ENCODE measurements around the gene LYPD3.

Gene LYPD3

DNA sequence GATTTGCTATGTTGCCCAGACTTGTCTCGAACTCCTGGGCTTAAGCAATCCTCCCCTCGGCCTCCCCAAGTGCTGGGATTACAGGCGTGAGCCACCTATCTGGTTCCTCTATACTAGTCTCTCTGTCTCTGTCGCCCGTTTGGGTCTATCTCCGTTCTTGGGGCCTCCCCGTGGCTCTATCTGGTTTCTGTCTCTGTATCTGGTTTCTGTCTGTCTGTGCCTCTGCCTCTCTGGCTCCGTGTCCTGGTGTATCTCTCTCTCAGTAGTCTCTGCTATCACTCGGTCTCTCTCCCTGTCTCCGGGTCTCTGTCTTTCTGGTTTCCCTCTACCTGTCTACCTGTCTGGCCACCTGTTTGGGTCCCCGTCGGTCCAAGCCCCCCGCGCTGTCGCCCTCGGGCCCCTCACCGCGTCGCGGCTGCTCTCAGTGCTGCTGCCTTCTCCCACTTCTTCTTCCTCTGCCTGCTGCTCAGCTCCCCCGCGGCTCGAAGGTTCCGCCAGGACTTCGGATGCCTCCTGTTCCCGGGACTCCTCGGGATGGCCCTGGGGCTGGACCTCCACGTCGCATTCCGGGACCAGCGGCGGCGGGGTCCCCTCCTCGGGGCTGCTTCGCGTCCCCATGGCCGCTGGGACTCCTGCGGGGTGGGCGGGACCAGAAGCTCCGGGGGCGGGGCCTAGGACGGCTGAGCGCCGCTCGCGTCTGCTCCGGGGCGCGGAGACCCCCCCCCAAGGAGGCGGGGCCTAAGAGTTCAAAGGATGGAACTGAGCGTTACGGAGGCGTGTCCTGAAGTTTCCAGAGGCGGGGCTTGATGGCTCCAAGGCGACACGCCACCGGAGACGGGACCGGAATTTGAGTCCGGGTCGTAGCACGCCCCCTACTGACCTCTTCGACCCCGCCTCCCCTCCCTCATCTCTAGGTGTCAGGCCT is 38.4 kb upstream of the LYPD3 start:
- peaks cover 11% of the 10 kb centered on the region for H3K4me1 ChIP-seq (ENCODE audit: control insufficient read depth, insufficient read depth, low read length, poor library complexity, severe bottlenecking)
- H3K4me3 ChIP-seq (ENCODE audit: insufficient read depth, low read depth, low read length, poor library complexity, severe bottlenecking) = peak overlapping the region; percentile 91
- no peaks in the 10 kb centered on the region for H3K27me3 ChIP-seq (replicated peaks; ENCODE audit: control insufficient read depth, insufficient read depth, low read length, poor library complexity, severe bottlenecking)
- no peaks in the 10 kb centered on the region for H3K9me3 ChIP-seq (ENCODE audit: control insufficient read depth, low read length)
- peak overlapping the region; percentile 85 for H3K27ac ChIP-seq (ENCODE audit: insufficient read depth, low read length, poor library complexity, severe bottlenecking)
- peak; percentile 98 for DNase-seq
- H3K36me3 ChIP-seq (ENCODE audit: control insufficient read depth, insufficient read depth, low read length) = peaks cover 5% of the 10 kb centered on the region

- peaks cover 7% of the 10 kb centered on the region for H3K36me3 ChIP-seq (ENCODE audit: control insufficient read depth, insufficient read depth, low read length)
- no peak for DNase-seq
- H3K4me3 ChIP-seq (ENCODE audit: insufficient read depth, low read depth, low read length, poor library complexity, severe bottlenecking) = no peak overlapping the region
- no peaks in the 10 kb centered on the region for H3K9me3 ChIP-seq (ENCODE audit: control insufficient read depth, low read length)
- H3K4me1 ChIP-seq (ENCODE audit: control insufficient read depth, insufficient read depth, low read length, poor library complexity, severe bottlenecking) = peaks cover 11% of the 10 kb centered on the region
- no peaks in the 10 kb centered on the region for H3K27me3 ChIP-seq (replicated peaks; ENCODE audit: control insufficient read depth, insufficient read depth, low read length, poor library complexity, severe bottlenecking)
- no peak overlapping the region for H3K27ac ChIP-seq (ENCODE audit: insufficient read depth, low read length, poor library complexity, severe bottlenecking)
Observed at GRCh38 chr19:43502419-43502976, 37.1 kb upstream of the LYPD3 start.

DNA sequence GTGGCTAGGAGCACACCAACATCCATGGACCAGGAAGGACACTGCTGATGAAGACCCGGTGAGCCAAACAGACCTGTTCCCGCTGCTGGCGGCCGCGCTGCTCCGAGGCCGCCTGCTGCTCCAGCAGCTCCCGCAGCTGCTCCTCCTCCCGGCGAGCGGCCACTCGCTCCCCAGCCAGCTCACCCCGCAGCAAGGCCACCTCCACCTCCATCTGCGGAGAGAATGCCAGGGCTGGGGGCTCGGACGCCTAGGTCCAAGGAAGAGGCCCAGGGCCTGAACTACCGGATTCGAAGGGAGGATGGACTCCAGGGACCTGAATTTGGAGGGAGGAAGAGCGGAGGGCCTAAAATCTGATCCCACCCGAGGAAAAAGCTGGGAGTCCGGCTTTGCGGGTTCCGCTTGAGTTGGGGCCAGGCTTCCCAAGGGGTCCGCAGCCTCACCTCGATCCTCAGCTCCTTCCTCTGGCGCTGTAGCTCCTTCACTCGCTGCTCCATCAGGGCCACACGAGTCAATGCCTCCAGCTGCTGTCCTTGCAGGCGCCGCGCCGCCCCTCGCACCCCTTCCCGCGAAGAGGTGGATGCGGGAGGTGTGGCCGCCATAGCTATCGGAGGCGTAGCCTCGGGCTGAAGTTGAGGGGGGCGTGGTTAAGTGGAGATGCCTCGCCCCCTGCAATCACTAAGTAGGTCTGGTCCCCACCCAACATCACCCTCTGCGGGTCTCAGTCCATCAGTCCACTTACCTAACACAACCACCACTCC is 36.4 kb upstream of the LYPD3 start:
- peaks cover 11% of the 10 kb centered on the region for H3K4me1 ChIP-seq (ENCODE audit: control insufficient read depth, insufficient read depth, low read length, poor library complexity, severe bottlenecking)
- no peak overlapping the region for H3K27ac ChIP-seq (ENCODE audit: insufficient read depth, low read length, poor library complexity, severe bottlenecking)
- no peaks in the 10 kb centered on the region for H3K27me3 ChIP-seq (replicated peaks; ENCODE audit: control insufficient read depth, insufficient read depth, low read length, poor library complexity, severe bottlenecking)
- H3K4me3 ChIP-seq (ENCODE audit: insufficient read depth, low read depth, low read length, poor library complexity, severe bottlenecking) = no peak overlapping the region
- H3K36me3 ChIP-seq (ENCODE audit: control insufficient read depth, insufficient read depth, low read length) = peaks cover 11% of the 10 kb centered on the region
- no peaks in the 10 kb centered on the region for H3K9me3 ChIP-seq (ENCODE audit: control insufficient read depth, low read length)
- DNase-seq = no peak

DNA sequence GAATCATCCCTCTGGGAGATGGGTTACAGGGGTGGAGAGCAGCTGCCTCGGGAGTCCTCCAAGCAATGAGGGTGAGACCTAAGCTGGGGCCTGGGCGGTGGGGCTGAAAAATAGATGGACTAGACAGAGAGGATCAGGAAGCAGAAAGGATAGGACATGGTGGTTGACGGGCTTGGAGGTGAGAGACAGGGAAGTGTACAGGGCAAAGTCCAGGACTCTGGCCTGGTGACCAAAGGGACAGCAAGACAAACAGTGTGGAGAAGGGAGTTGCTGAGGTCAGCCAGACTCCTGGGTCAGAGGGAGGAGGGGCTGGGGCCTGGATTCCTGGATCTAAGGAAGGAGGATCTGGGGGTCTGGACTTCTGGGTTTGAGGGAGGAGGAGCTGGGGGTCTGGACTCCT is 33.6 kb upstream of the LYPD3 start:
- no peak overlapping the region for H3K27ac ChIP-seq (ENCODE audit: insufficient read depth, low read length, poor library complexity, severe bottlenecking)
- peaks cover 6% of the 10 kb centered on the region for H3K4me1 ChIP-seq (ENCODE audit: control insufficient read depth, insufficient read depth, low read length, poor library complexity, severe bottlenecking)

DNA sequence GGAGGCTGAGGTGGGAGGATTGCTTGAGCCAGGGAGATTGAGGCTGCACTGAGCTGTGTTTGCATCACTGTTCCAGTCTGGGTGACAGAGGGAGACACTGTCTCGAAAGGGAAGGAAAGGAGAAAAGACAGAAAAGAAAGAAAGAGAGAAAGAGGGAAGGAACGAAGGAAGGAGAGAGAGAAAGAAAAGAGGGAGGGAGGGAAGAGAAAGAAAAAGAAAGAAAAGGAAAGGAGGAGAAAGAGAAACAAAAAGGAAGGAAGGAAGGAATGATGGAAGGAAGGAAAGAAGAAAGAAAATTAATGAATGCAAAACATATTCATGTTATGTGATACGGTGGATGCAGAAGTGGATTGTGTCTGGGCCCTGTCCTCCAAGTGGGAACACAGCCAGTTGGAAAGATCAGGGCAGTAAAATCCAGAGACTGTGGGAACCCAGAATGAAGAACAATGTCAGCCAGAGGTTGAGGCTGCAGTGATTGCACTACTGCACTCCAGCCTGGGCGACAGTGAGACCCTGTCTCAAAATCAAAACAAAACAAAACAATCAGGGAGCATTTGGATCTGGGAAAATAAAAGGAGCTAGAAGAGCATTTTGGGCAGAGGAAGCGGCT is 32.9 kb upstream of the LYPD3 start:
- H3K36me3 ChIP-seq (ENCODE audit: control insufficient read depth, insufficient read depth, low read length) = peaks cover 37% of the 10 kb centered on the region
- no peak for DNase-seq

More for the DNA sequence above, 33.6 kb upstream of the LYPD3 start:
- DNase-seq = no peak
- no peak overlapping the region for H3K4me3 ChIP-seq (ENCODE audit: insufficient read depth, low read depth, low read length, poor library complexity, severe bottlenecking)
- H3K27me3 ChIP-seq (replicated peaks; ENCODE audit: control insufficient read depth, insufficient read depth, low read length, poor library complexity, severe bottlenecking) = no peaks in the 10 kb centered on the region
- H3K9me3 ChIP-seq (ENCODE audit: control insufficient read depth, low read length) = no peaks in the 10 kb centered on the region
- H3K36me3 ChIP-seq (ENCODE audit: control insufficient read depth, insufficient read depth, low read length) = peaks cover 34% of the 10 kb centered on the region

DNA sequence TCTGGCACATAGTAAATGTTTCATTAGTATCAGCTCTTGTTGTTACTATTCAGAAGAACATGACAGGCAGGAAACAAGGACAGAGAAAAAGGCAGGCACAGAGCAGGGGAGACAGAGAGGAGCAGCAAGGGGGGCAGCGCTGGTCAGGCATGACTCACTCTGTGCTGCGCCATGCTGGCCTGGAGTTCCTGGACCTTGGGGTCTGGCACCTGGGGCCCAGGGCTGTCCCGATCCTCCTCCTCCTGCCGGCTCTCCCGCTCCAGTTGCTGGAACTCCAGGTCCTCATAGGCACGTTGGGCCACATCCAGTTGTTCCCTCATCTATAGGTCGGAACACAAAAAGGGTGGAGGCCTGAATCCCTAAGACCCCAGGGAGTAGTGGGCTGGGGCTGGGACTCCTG is 31.6 kb upstream of the LYPD3 start:
- no peaks in the 10 kb centered on the region for H3K9me3 ChIP-seq (ENCODE audit: control insufficient read depth, low read length)
- no peak overlapping the region for H3K27ac ChIP-seq (ENCODE audit: insufficient read depth, low read length, poor library complexity, severe bottlenecking)
- no peak overlapping the region for H3K4me3 ChIP-seq (ENCODE audit: insufficient read depth, low read depth, low read length, poor library complexity, severe bottlenecking)
- no peak for DNase-seq
- no peaks in the 10 kb centered on the region for H3K4me1 ChIP-seq (ENCODE audit: control insufficient read depth, insufficient read depth, low read length, poor library complexity, severe bottlenecking)
- no peaks in the 10 kb centered on the region for H3K27me3 ChIP-seq (replicated peaks; ENCODE audit: control insufficient read depth, insufficient read depth, low read length, poor library complexity, severe bottlenecking)
- H3K36me3 ChIP-seq (ENCODE audit: control insufficient read depth, insufficient read depth, low read length) = peaks cover 37% of the 10 kb centered on the region

More for the DNA sequence above, 32.9 kb upstream of the LYPD3 start:
- Histone ChIP-seq H3K4me1 (ENCODE audit: control insufficient read depth, insufficient read depth, low read length, poor library complexity, severe bottlenecking) (peaks cover 5% of the 10 kb centered on the region), H3K4me3 (ENCODE audit: insufficient read depth, low read depth, low read length, poor library complexity, severe bottlenecking) (no peak overlapping the region), H3K27me3 (replicated peaks; ENCODE audit: control insufficient read depth, insufficient read depth, low read length, poor library complexity, severe bottlenecking) (no peaks in the 10 kb centered on the region), H3K9me3 (ENCODE audit: control insufficient read depth, low read length) (no peaks in the 10 kb centered on the region), H3K27ac (ENCODE audit: insufficient read depth, low read length, poor library complexity, severe bottlenecking) (no peak overlapping the region)

DNA sequence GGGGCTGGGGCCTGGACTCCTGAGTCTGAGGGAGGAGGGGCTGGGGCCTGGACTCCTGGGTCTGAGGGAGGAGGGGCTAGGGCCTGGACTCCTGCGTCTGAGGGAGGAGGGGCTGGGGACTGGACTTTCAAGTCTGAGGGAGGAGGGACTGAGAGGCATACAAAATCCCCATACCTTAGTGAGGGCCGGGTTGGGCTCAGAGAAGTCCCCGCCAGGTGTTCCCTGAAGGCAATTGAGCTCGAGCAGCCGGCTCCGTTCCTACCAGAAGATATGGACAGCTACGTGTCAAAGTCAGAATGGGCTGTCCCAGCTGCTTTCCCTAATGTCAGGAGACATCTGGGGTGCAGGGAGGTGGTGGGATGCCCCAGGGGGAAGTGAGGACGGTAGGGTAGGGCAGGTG is 29.7 kb upstream of the LYPD3 start:
- no peak overlapping the region for H3K27ac ChIP-seq (ENCODE audit: insufficient read depth, low read length, poor library complexity, severe bottlenecking)
- H3K4me1 ChIP-seq (ENCODE audit: control insufficient read depth, insufficient read depth, low read length, poor library complexity, severe bottlenecking) = no peaks in the 10 kb centered on the region
- no peaks in the 10 kb centered on the region for H3K27me3 ChIP-seq (replicated peaks; ENCODE audit: control insufficient read depth, insufficient read depth, low read length, poor library complexity, severe bottlenecking)
- H3K9me3 ChIP-seq (ENCODE audit: control insufficient read depth, low read length) = no peaks in the 10 kb centered on the region
- no peak overlapping the region for H3K4me3 ChIP-seq (ENCODE audit: insufficient read depth, low read depth, low read length, poor library complexity, severe bottlenecking)
- peaks cover 37% of the 10 kb centered on the region for H3K36me3 ChIP-seq (ENCODE audit: control insufficient read depth, insufficient read depth, low read length)
- DNase-seq = no peak

- DNase-seq = no peak
- Histone ChIP-seq H3K4me3 (ENCODE audit: insufficient read depth, low read depth, low read length, poor library complexity, severe bottlenecking) (no peak overlapping the region), H3K27me3 (replicated peaks; ENCODE audit: control insufficient read depth, insufficient read depth, low read length, poor library complexity, severe bottlenecking) (no peaks in the 10 kb centered on the region), H3K27ac (ENCODE audit: insufficient read depth, low read length, poor library complexity, severe bottlenecking) (no peak overlapping the region), H3K4me1 (ENCODE audit: control insufficient read depth, insufficient read depth, low read length, poor library complexity, severe bottlenecking) (no peaks in the 10 kb centered on the region), H3K9me3 (ENCODE audit: control insufficient read depth, low read length) (no peaks in the 10 kb centered on the region), H3K36me3 (ENCODE audit: control insufficient read depth, insufficient read depth, low read length) (peaks cover 20% of the 10 kb centered on the region)
Observed at GRCh38 chr19:43490759-43491158, 25.4 kb upstream of the LYPD3 start.

DNA sequence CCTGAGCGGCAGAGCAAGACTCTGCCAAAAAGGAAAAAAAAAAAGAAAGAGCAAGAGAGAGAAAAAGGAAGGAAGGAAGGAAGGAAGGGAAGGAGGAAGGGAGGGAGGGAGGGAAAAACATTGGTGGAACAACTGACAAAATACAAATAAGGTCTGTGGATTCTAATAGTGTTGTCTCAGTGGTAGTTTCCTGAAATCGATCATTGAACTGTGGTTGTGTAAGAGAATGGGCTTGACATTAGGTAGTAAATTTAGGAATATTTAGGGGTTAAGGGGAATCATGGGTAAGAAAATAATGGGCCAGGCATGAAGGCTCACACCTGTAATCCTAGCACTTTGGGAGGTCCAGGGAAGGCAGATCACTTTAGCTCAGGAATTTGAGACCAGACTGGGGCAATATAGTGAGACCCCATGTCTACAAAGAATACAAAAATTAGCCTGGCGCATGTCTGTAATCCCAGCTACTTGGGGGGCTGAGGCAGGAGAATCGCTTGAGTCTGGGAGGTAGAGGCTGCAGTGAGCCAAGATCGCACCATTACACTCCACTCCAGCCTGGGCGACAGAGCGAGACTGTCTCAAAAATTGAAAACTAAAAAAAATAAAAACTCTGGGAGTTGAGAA is 24.7 kb upstream of the LYPD3 start:
- H3K27ac ChIP-seq (ENCODE audit: insufficient read depth, low read length, poor library complexity, severe bottlenecking) = no peak overlapping the region
- H3K4me3 ChIP-seq (ENCODE audit: insufficient read depth, low read depth, low read length, poor library complexity, severe bottlenecking) = no peak overlapping the region
- no peaks in the 10 kb centered on the region for H3K27me3 ChIP-seq (replicated peaks; ENCODE audit: control insufficient read depth, insufficient read depth, low read length, poor library complexity, severe bottlenecking)
- H3K9me3 ChIP-seq (ENCODE audit: control insufficient read depth, low read length) = no peaks in the 10 kb centered on the region
- no peak for DNase-seq
- H3K36me3 ChIP-seq (ENCODE audit: control insufficient read depth, insufficient read depth, low read length) = peaks cover 13% of the 10 kb centered on the region
- H3K4me1 ChIP-seq (ENCODE audit: control insufficient read depth, insufficient read depth, low read length, poor library complexity, severe bottlenecking) = no peaks in the 10 kb centered on the region
